ENCODE measurements around the gene ZKSCAN8.

ZKSCAN8 gene

GRCh38 chr6:28139860-28140543 is 1.7 kb upstream of the ZKSCAN8 start:
- no peak for DNase-seq (ENCODE audit: low read depth in 1 of 2, low spot score in 1 of 2)

GRCh38 chr6:28140616-28141015 is 1.1 kb upstream of the ZKSCAN8 start:
- DNase-seq (ENCODE audit: low read depth in 1 of 2, low spot score in 1 of 2) = no peak

- DNase-seq (ENCODE audit: low read depth in 1 of 2, low spot score in 1 of 2) = no peak
Observed at GRCh38 chr6:28142446-28142845, 763 bp downstream of the ZKSCAN8 start.

DNA sequence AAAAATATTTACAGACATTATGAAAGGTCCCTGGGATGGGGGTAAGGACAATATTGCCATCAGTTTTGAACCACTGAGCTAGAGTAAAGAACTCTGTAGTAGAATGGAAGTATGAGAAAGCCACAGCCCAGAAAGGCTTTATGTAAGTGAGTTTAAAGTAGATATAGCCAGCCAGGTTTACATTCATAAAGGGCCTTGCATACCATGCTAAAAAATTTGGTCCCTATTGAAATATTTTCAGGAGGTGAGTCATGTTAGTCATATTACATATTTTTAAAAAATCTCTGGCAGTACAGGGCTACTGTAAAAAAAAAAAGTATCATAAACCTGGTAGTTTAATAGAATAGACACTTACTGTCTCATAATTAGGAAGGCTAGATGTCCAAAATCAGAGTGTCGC is 3.5 kb downstream of the ZKSCAN8 start:
- no peak for DNase-seq (ENCODE audit: low read depth in 1 of 2, low spot score in 1 of 2)

GRCh38 chr6:28152531-28152930 is 10.8 kb downstream of the ZKSCAN8 start:
- DNase-seq (ENCODE audit: low read depth in 1 of 2, low spot score in 1 of 2) = no peak

GRCh38 chr6:28153546-28153945 is 11.9 kb downstream of the ZKSCAN8 start:
- no peak for DNase-seq (ENCODE audit: low read depth in 1 of 2, low spot score in 1 of 2)

DNA sequence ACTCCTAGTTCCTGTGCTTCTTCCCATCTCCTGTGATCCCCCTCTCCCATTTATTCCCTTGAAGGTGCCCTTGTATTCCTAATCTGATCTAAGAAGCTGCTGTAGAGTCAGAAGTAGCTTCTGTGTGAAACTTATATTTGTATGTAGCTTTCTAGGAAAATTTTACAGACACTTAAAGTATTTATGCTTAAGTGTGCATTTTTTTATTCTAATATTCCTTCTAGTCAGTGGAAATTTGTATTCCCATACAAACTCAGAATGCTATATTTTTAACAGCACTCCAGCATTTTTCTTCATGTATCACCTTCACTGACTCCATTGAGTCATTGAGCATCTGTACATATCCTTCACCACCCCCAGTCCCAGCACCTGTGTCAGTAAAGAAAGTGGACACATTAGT is 12.7 kb downstream of the ZKSCAN8 start:
- DNase-seq (ENCODE audit: low read depth in 1 of 2, low spot score in 1 of 2) = no peak

- no peak for DNase-seq (ENCODE audit: low read depth in 1 of 2, low spot score in 1 of 2)
Observed at GRCh38 chr6:28158318-28158717, 16.6 kb downstream of the ZKSCAN8 start.

GRCh38 chr6:28159029-28159607 is 17.4 kb downstream of the ZKSCAN8 start:
- no peak for DNase-seq (ENCODE audit: low read depth in 1 of 2, low spot score in 1 of 2)

GRCh38 chr6:28160233-28160632 is 18.6 kb downstream of the ZKSCAN8 start:
- no peak for DNase-seq (ENCODE audit: low read depth in 1 of 2, low spot score in 1 of 2)

DNA sequence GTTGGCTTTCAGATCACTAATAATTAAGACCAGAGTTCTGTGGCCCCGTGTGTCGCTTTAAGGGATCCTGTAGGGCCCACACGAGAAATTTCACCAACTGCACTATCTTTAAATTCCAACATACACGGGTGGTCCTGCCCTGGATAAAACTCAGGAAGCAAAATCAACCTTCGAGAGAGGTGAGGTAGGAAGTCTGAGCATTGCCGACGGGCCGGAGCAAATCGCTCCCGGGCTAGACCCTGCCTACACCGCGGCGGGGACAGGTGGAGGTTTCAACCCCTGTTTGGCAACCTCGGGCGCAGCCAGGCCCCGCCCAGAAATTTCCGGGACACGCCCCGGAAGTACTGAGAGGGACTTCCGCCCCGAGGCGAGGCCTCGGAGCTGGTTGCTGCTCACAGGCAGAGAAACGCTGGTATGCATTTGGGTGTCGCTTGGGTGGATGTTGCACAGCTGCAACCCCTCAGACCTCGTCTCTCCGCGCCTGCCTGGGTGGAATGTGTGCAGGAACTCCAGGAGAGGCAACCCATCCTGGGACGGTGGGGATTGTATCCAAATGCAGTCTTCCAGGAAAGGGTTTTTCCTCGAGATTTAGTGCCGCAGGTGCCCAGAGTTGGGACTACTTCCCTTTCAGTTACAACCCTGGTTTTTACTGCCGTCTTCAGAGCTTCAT is 19.9 kb downstream of the ZKSCAN8 start:
- DNase-seq (ENCODE audit: low read depth in 1 of 2, low spot score in 1 of 2) = peak; percentile 44 to 86

- DNase-seq (ENCODE audit: low read depth in 1 of 2, low spot score in 1 of 2) = no peak
Observed at GRCh38 chr6:28165563-28165962, 23.9 kb downstream of the ZKSCAN8 start.

DNA sequence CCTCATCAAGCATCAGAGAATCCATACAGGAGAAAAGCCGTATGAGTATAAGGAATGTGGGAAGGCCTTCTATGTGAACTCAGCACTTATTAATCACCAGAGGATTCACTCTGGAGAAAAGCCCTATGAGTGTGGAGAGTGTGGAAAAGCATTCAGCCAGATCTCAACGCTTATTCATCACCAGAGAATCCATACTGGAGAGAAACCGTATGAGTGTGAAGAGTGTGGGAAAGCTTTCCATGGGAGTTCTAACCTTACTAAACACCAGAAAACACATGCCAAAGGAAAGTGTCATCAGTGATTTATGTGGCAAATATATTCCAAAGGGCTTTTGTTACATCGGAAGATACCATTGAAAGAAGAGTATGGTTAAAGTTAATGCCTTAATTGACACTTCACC is 25.4 kb downstream of the ZKSCAN8 start:
- no peak for DNase-seq (ENCODE audit: low read depth in 1 of 2, low spot score in 1 of 2)

- no peak for DNase-seq (ENCODE audit: low read depth in 1 of 2, low spot score in 1 of 2)
Observed at GRCh38 chr6:28167926-28168325, 26.2 kb downstream of the ZKSCAN8 start.

- no peak for DNase-seq (ENCODE audit: low read depth in 1 of 2, low spot score in 1 of 2)
Observed at GRCh38 chr6:28171271-28171670, 29.6 kb downstream of the ZKSCAN8 start.

- DNase-seq (ENCODE audit: low read depth in 1 of 2, low spot score in 1 of 2) = no peak
Observed at GRCh38 chr6:28172006-28172405, 30.3 kb downstream of the ZKSCAN8 start.

DNA sequence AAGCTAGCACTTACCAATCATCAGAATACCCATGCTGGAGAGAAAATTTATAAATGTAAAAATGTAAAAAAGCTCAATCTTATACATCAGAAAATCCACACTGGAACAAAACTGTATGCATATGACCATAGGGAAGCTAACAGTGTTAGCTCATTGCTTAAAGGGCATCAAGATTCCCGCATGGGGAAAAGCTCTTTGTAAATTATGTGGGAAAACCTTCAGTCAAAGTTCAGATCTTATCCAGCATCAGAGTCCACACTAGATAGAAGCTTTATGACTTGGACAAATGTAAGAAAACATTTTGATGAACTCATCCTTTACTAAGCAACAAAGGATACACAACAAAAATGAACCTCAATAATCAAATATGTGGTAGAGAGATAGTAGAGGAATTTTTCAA is 34.7 kb downstream of the ZKSCAN8 start:
- DNase-seq (ENCODE audit: low read depth in 1 of 2, low spot score in 1 of 2) = no peak

- DNase-seq (ENCODE audit: low read depth in 1 of 2, low spot score in 1 of 2) = no peak
Observed at GRCh38 chr6:28182255-28182654, 40.6 kb downstream of the ZKSCAN8 start.

DNA sequence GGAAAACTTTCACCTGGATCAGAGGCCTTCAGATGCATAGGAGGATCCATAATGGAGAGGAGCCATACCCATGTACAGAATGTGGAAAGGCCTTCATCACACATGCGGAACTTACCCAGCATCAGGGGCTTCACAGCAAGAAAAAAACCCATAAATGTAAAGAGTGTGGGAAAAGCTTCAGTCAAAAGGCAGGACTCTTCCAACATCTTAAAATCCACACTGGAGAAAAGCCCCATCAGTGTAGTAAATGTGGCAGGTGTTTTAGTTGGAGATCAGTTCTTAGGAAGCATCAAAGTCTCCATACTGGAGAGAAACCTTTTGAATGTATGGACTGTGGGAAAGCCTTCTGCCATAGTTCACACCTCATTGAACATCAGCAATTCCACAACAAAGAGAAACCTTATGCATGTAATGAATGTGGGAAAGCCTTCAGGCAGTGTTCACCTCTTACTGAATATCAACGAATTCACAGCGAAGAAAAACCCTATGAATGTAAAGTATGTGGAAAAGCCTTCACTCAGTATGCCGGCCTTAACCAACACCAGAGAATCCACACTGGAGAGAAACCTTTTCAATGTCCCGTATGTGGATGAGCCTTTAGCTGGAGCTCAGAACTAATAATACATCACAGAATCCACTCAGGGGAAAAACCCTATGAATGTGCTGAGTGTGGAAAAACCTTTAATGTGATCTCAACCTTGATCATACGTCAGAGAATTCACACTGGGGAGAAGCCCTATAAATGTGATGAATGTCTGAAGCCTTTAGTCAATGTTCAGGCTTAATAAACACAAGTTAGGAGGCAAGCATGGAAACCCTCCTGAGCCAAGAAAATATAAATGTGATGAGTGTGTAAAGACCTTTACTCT is 46.7 kb downstream of the ZKSCAN8 start:
- DNase-seq (ENCODE audit: low read depth in 1 of 2, low spot score in 1 of 2) = no peak

GRCh38 chr6:28200020-28200419 is 58.3 kb downstream of the ZKSCAN8 start:
- no peak for DNase-seq (ENCODE audit: low read depth in 1 of 2, low spot score in 1 of 2)

DNA sequence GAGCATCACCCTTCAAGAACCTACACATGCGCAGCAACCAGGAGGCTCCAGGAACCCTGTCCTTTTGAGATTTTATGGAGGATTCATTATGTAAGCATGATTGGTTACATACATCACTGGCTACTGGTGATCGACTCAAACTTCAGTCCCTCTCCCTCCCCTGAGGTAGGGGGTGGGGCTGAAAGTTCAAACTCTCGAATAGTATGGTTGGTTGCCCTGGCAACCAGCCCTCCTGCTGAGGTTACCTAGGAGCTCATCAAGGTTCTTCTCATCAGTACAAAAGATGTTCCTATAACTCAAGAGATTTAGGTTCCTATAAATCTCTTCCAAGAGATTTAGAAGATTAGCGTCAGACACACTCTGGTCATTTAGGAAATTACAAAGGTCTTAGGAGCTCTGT is 61.5 kb downstream of the ZKSCAN8 start:
- DNase-seq (ENCODE audit: low read depth in 1 of 2, low spot score in 1 of 2) = no peak

GRCh38 chr6:28205879-28206278 is 64.2 kb downstream of the ZKSCAN8 start:
- no peak for DNase-seq (ENCODE audit: low read depth in 1 of 2, low spot score in 1 of 2)
